ENCODE measurements around the gene AFF1. TPM values are rescaled to one million over a fixed set of nuclear protein-coding genes. Genes with fewer than 3 reads are reported as not detected.

Gene AFF1
- total and polyA plus RNA-seq, 4 donors: 7.2 to 42.8 (median 21.5) TPM

- H3K4me3 ChIP-seq (ENCODE audit: low read depth in 1 of 3, low read length in 3 of 3): no peak overlapping the region
- H3K4me1 ChIP-seq (ENCODE audit: control insufficient read depth in 4 of 4, insufficient read depth in 4 of 4, low read length in 3 of 4): peaks cover 0 to 14% (median 3%) of the 10 kb centered on the region in 4 donors
- H3K9me3 ChIP-seq (ENCODE audit: control insufficient read depth in 4 of 4, low read length in 3 of 4): no peaks in the 10 kb centered on the region
- no peak for DNase-seq (ENCODE audit: low spot score)
- H3K9ac ChIP-seq (ENCODE audit: low read depth in 1 of 2, low read length in 2 of 2): no peak overlapping the region
- peaks cover 0 to 13% (median 1%) of the 10 kb centered on the region in 4 donors for H3K36me3 ChIP-seq (ENCODE audit: control insufficient read depth in 4 of 4, insufficient read depth in 3 of 4, low read depth in 1 of 4, low read length in 3 of 4)
- H3K27ac ChIP-seq (ENCODE audit: low read depth in 1 of 2, low read length in 2 of 2): no peak overlapping the region
- TF ChIP-seq, protein P1, sequence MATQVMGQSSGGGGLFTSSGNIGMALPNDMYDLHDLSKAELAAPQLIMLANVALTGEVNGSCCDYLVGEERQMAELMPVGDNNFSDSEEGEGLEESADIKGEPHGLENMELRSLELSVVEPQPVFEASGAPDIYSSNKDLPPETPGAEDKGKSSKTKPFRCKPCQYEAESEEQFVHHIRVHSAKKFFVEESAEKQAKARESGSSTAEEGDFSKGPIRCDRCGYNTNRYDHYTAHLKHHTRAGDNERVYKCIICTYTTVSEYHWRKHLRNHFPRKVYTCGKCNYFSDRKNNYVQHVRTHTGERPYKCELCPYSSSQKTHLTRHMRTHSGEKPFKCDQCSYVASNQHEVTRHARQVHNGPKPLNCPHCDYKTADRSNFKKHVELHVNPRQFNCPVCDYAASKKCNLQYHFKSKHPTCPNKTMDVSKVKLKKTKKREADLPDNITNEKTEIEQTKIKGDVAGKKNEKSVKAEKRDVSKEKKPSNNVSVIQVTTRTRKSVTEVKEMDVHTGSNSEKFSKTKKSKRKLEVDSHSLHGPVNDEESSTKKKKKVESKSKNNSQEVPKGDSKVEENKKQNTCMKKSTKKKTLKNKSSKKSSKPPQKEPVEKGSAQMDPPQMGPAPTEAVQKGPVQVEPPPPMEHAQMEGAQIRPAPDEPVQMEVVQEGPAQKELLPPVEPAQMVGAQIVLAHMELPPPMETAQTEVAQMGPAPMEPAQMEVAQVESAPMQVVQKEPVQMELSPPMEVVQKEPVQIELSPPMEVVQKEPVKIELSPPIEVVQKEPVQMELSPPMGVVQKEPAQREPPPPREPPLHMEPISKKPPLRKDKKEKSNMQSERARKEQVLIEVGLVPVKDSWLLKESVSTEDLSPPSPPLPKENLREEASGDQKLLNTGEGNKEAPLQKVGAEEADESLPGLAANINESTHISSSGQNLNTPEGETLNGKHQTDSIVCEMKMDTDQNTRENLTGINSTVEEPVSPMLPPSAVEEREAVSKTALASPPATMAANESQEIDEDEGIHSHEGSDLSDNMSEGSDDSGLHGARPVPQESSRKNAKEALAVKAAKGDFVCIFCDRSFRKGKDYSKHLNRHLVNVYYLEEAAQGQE (IDR thresholded peaks at IDR 0.05): no peak
- TF ChIP-seq RAD21 (IDR thresholded peaks at IDR 0.05) (no peak), JUND (IDR thresholded peaks at IDR 0.05) (no peak), MAX (IDR thresholded peaks at IDR 0.05) (no peak), FOXA1 (IDR thresholded peaks at IDR 0.05) (no peak), GABPA (IDR thresholded peaks at IDR 0.05 in 1 of 2, conservative IDR thresholded peaks at IDR 0.05 in 1 of 2) (no peak), RXRA (IDR thresholded peaks at IDR 0.05) (no peak), YY1 (IDR thresholded peaks at IDR 0.05) (no peak), SP1 (IDR thresholded peaks at IDR 0.05) (no peak), EGR1 (IDR thresholded peaks at IDR 0.05; ENCODE audit: low read depth in 2 of 2) (no peak)
- TF ChIP-seq, protein P2, sequence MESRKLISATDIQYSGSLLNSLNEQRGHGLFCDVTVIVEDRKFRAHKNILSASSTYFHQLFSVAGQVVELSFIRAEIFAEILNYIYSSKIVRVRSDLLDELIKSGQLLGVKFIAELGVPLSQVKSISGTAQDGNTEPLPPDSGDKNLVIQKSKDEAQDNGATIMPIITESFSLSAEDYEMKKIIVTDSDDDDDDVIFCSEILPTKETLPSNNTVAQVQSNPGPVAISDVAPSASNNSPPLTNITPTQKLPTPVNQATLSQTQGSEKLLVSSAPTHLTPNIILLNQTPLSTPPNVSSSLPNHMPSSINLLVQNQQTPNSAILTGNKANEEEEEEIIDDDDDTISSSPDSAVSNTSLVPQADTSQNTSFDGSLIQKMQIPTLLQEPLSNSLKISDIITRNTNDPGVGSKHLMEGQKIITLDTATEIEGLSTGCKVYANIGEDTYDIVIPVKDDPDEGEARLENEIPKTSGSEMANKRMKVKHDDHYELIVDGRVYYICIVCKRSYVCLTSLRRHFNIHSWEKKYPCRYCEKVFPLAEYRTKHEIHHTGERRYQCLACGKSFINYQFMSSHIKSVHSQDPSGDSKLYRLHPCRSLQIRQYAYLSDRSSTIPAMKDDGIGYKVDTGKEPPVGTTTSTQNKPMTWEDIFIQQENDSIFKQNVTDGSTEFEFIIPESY (IDR thresholded peaks at IDR 0.05): no peak
- H3K27me3 ChIP-seq (ENCODE audit: control insufficient read depth in 4 of 4, insufficient read depth in 4 of 4, low read length in 3 of 4): no peaks in the 10 kb centered on the region
- 95% methylated on average over 12 of the region's 12 CpGs for WGBS
These were observed 151.5 kb downstream of the AFF1 start for GRCh38 chr4:87086143-87086805.

- peaks cover 0 to 14% (median 3%) of the 10 kb centered on the region in 4 donors for H3K4me1 ChIP-seq (ENCODE audit: control insufficient read depth in 4 of 4, insufficient read depth in 4 of 4, low read length in 3 of 4)
- WGBS: 76% methylated on average over 1 of the region's 1 CpG
- H3K27me3 ChIP-seq (ENCODE audit: control insufficient read depth in 4 of 4, insufficient read depth in 4 of 4, low read length in 3 of 4): no peaks in the 10 kb centered on the region
- H3K9me3 ChIP-seq (ENCODE audit: control insufficient read depth in 4 of 4, low read length in 3 of 4): no peaks in the 10 kb centered on the region
- peaks cover 1 to 16% (median 2%) of the 10 kb centered on the region in 4 donors for H3K36me3 ChIP-seq (ENCODE audit: control insufficient read depth in 4 of 4, insufficient read depth in 3 of 4, low read depth in 1 of 4, low read length in 3 of 4)
- H3K4me3 ChIP-seq (ENCODE audit: low read depth in 1 of 3, low read length in 3 of 3): no peak overlapping the region
- DNase-seq (ENCODE audit: low spot score): no peak
- no peak overlapping the region for H3K9ac ChIP-seq (ENCODE audit: low read depth in 1 of 2, low read length in 2 of 2)
- H3K27ac ChIP-seq (ENCODE audit: low read depth in 1 of 2, low read length in 2 of 2): no peak overlapping the region
- TF ChIP-seq JUND (IDR thresholded peaks at IDR 0.05) (no peak), SP1 (IDR thresholded peaks at IDR 0.05) (no peak), FOXA1 (IDR thresholded peaks at IDR 0.05) (no peak), TAF1 (conservative IDR thresholded peaks at IDR 0.05) (no peak), EGR1 (IDR thresholded peaks at IDR 0.05; ENCODE audit: low read depth in 2 of 2) (no peak), RAD21 (IDR thresholded peaks at IDR 0.05) (no peak), NR2F2 (IDR thresholded peaks at IDR 0.05) (no peak), FOXA2 (IDR thresholded peaks at IDR 0.05) (no peak), HNF4G (IDR thresholded peaks at IDR 0.05) (no peak), HNF4A (conservative IDR thresholded peaks at IDR 0.05) (no peak), GABPA (IDR thresholded peaks at IDR 0.05 in 1 of 2, conservative IDR thresholded peaks at IDR 0.05 in 1 of 2) (no peak)
- TF ChIP-seq, protein P3, sequence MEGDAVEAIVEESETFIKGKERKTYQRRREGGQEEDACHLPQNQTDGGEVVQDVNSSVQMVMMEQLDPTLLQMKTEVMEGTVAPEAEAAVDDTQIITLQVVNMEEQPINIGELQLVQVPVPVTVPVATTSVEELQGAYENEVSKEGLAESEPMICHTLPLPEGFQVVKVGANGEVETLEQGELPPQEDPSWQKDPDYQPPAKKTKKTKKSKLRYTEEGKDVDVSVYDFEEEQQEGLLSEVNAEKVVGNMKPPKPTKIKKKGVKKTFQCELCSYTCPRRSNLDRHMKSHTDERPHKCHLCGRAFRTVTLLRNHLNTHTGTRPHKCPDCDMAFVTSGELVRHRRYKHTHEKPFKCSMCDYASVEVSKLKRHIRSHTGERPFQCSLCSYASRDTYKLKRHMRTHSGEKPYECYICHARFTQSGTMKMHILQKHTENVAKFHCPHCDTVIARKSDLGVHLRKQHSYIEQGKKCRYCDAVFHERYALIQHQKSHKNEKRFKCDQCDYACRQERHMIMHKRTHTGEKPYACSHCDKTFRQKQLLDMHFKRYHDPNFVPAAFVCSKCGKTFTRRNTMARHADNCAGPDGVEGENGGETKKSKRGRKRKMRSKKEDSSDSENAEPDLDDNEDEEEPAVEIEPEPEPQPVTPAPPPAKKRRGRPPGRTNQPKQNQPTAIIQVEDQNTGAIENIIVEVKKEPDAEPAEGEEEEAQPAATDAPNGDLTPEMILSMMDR (IDR thresholded peaks at IDR 0.05; ENCODE audit: low read depth, low read length, missing input control): no peak
- TF ChIP-seq, protein P1 (IDR thresholded peaks at IDR 0.05): no peak
- TF ChIP-seq, protein P2 (IDR thresholded peaks at IDR 0.05): no peak
These were observed 152.2 kb downstream of the AFF1 start for GRCh38 chr4:87087015-87087414.

Measured in liver (tissue), 9 donors.